LNCaP clone FGC (cell line): Measurements from ENCODE around the gene SPRED1.

Experiments used
- DNase-seq: peaks from one replicate; pipeline ENCODE4 v3.0.0-alpha.2; 2011; ENCODE audit warnings: low read depth
- H3K4me3 ChIP-seq: 2 replicates; pipeline ENCODE4 v1.5.1; 2011; ENCODE audit warnings: mild to moderate bottlenecking, low read depth, low read length, control low read depth
- CTCF ChIP-seq: IDR thresholded peaks from 2 replicates; pipeline ENCODE4 v1.5.1; 2012; ENCODE audit warnings: mild to moderate bottlenecking; ENCODE audit not compliant: control insufficient read depth, insufficient read depth; ENCODE audit errors: extremely low read depth

SPRED1 gene

GRCh38 chr15:38308797-38309196 lies 56.2 kb downstream of the SPRED1 start:
- no peak for TF ChIP-seq CTCF
- no peak for DNase-seq
- H3K4me3 ChIP-seq, result no peak overlapping the region

GRCh38 chr15:38312190-38312589 lies 59.6 kb downstream of the SPRED1 start:
- no peak overlapping the region for H3K4me3 ChIP-seq
- TF ChIP-seq CTCF, result no peak
- no peak for DNase-seq

GRCh38 chr15:38316311-38316710 lies 63.7 kb downstream of the SPRED1 start:
- no peak for TF ChIP-seq CTCF
- H3K4me3 ChIP-seq, result no peak overlapping the region
- DNase-seq, result no peak

GRCh38 chr15:38320181-38320580 lies 67.5 kb downstream of the SPRED1 start:
- H3K4me3 ChIP-seq, result no peak overlapping the region
- no peak for TF ChIP-seq CTCF
- DNase-seq, result no peak

- no peak overlapping the region for H3K4me3 ChIP-seq
- no peak for TF ChIP-seq CTCF
- DNase-seq, result no peak
Observed at GRCh38 chr15:38320866-38321265, 68.2 kb downstream of the SPRED1 start.

- TF ChIP-seq CTCF, result no peak
- no peak overlapping the region for H3K4me3 ChIP-seq
- no peak for DNase-seq
Observed at GRCh38 chr15:38323895-38324294, 71.3 kb downstream of the SPRED1 start.

GRCh38 chr15:38324939-38325647 lies 72.5 kb downstream of the SPRED1 start:
- no peak for DNase-seq
- no peak for TF ChIP-seq CTCF
- H3K4me3 ChIP-seq, result no peak overlapping the region
